HL-60 (cell line): Measurements from ENCODE around the gene HAUS2.

Experiments used
- DNase-seq, 2 experiments: peaks; one replicate each; pipeline ENCODE4 v3.0.0-alpha.2; 2010 to 2020; ENCODE audit warnings: low read depth in 1 of 2, low spot score in 1 of 2
- H3K27ac ChIP-seq: fragments of 250-450 bp; sonication (Bioruptor Pico); replicated peaks from 2 replicates; pipeline ENCODE4 v1.5.1; 2020; ENCODE audit warnings: mild to moderate bottlenecking, moderate library complexity
- H3K27me3 ChIP-seq: fragments of 250-450 bp; sonication (Bioruptor Pico); 2 replicates; pipeline ENCODE4 v1.5.1; 2021; ENCODE audit warnings: mild to moderate bottlenecking, moderate library complexity; ENCODE audit not compliant: insufficient read depth, poor library complexity, severe bottlenecking
- H3K4me3 ChIP-seq: replicated peaks from 2 replicates; pipeline ENCODE4 v1.5.1; 2011; ENCODE audit warnings: mild to moderate bottlenecking, control low read depth, low read length; ENCODE audit not compliant: insufficient read depth
- CTCF ChIP-seq: IDR thresholded peaks from one replicate; pipeline ENCODE4 v1.5.1; 2011; ENCODE audit warnings: low read length, control low read depth, inconsistent platforms; ENCODE audit not compliant: insufficient read depth
- GABPA ChIP-seq: IDR thresholded peaks from 2 replicates; pipeline ENCODE4 v1.6.1; 2012; ENCODE audit warnings: low read depth
- POLR2AphosphoS5 ChIP-seq: IDR thresholded peaks from 2 replicates; pipeline ENCODE4 v1.6.1; 2012; ENCODE audit warnings: low read depth
- REST ChIP-seq: IDR thresholded peaks from 2 replicates; pipeline ENCODE4 v1.6.1; 2012; ENCODE audit warnings: low read depth; ENCODE audit not compliant: insufficient replicate concordance
- SPI1 ChIP-seq: IDR thresholded peaks from 2 replicates; pipeline ENCODE4 v1.6.1; 2012; ENCODE audit warnings: low read depth, mild to moderate bottlenecking, borderline replicate concordance

Gene HAUS2

DNA sequence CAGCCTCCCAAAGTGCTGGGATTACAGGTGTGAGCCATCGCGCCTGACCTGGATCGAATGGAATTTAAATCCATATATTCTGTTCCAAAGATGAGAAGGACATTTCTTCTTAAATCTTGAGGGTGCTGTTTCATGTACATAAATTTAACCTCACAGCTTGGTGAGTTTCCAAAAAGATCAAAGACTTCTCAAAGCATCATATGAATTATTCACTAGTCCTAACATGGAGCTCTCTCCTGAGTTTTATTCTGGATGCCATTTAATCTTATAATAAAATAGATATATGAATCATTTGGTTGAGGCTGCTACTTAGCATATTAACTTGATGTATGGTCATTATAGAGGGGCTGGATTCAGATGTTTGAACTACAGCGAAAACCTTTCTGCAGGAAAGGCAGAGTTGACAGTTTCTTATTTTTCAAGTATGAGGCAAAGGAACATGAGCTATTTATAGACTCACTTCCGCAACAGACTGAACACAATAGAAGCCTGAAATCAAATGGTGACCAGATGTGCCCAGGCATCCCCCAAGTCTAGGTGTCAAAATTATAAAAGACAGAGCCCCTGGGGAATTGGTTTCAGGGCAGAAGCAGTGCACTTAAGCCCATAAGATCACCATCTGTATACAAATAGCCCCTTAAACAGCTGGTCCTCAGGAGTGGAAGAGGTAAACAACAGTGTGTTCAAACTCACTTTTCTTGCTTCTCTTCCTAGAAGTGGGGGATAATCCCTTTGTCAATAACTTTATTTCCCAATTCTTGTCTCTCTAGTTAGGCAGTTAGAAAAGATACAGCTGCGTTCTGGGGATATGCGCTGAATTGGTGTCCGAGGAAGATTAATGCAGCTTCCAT is 56.5 kb downstream of the HAUS2 start:
- DNase-seq = peak in 1 of 2 experiments; percentile 35
- Histone ChIP-seq H3K27me3 (no peaks in the 10 kb centered on the region), H3K4me3 (no peak overlapping the region), H3K27ac (peak overlapping the region; percentile 49)
- TF ChIP-seq CTCF = no peak
- TF ChIP-seq POLR2AphosphoS5 = no peak
- peak; percentile 66; the same call in 1 of the 2 replicates for TF ChIP-seq SPI1
- peak; percentile 40 for TF ChIP-seq REST

- no peaks in the 10 kb centered on the region for H3K27me3 ChIP-seq
- H3K4me3 ChIP-seq = no peak overlapping the region
- TF ChIP-seq REST = no peak
- no peak for TF ChIP-seq CTCF
- TF ChIP-seq POLR2AphosphoS5 = no peak
- no peak for TF ChIP-seq SPI1
- TF ChIP-seq GABPA = no peak
- no peak overlapping the region; the same call in 1 of the 2 replicates for H3K27ac ChIP-seq
- DNase-seq = no peak
Observed at GRCh38 chr15:42605796-42606195, 57.2 kb downstream of the HAUS2 start.

DNA sequence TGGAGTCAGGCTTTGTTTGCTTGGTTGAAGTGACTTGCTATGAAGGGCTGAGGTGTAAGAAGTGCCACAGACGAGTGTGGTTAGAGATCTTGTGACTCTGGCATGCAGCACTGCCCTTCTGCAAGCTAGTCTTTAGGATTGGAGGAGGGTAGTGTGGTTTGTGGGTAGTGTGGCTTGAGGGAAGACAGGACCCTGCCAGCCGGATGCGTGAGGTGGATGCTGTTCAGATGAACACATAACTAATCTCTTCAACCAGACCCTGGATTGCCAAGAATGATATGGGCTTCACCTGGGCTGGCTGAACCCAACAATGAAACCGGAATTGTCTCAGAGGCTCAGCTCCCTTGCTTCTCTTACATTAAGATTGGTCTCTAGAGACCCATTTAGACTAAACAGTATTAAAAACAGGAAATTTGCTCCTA is 59.5 kb downstream of the HAUS2 start:
- no peaks in the 10 kb centered on the region for H3K27me3 ChIP-seq
- no peak overlapping the region for H3K4me3 ChIP-seq
- peak; percentile 61 to 97 for DNase-seq
- TF ChIP-seq POLR2AphosphoS5 (peak; percentile 98), CTCF (no peak)
- H3K27ac ChIP-seq = peak overlapping the region; percentile 59; the same call in 1 of the 2 replicates
